WTC11 (cell line): ENCODE measurements around the gene C11orf58. TPM values are rescaled to one million over a fixed set of nuclear protein-coding genes. Genes with fewer than 3 reads are reported as not detected.

Experiments
- ATAC-seq: fragments of 200-7000 bp; cut with Tn5 transposase; 2 replicates; pipeline ENCODE4 v1.10.0; 2021; ENCODE audit warnings: mild to moderate bottlenecking, moderate library complexity
- CTCF ChIA-PET: fragments of 300-600 bp; sonication (Branson Sonifier 250); formaldehyde crosslinking; loops from one replicate; lab custom pipeline; 2021; ENCODE audit warnings: antibody characterized with exemption; lab: Charles Lee
- POLR2A ChIA-PET: fragments of 350-600 bp; sonication (Branson Sonifier 250); formaldehyde crosslinking; loops from one replicate; lab custom pipeline; 2021; ENCODE audit warnings: antibody characterized with exemption; lab: Charles Lee
- DNase-seq: peaks from one replicate; pipeline ENCODE4 v3.0.0; 2021; ENCODE audit warnings: low spot score
- H3K27ac Mint-ChIP-seq: 2 replicates; pipeline ENCODE4 v1.8.0; 2021; ENCODE audit warnings: mixed read lengths
- H3K27me3 Mint-ChIP-seq: 2 replicates; pipeline ENCODE4 v1.8.0; 2021; ENCODE audit warnings: low read depth, mild to moderate bottlenecking, moderate library complexity, mixed read lengths
- H3K36me3 Mint-ChIP-seq: 2 replicates; pipeline ENCODE4 v1.8.0; 2021; ENCODE audit warnings: mixed read lengths
- H3K4me1 Mint-ChIP-seq: 2 replicates; pipeline ENCODE4 v1.8.0; 2022; ENCODE audit warnings: mixed read lengths
- H3K4me3 Mint-ChIP-seq: 2 replicates; pipeline ENCODE4 v1.8.0; 2021; ENCODE audit warnings: mild to moderate bottlenecking, moderate library complexity, mixed read lengths
- H3K9me3 Mint-ChIP-seq: 2 replicates; pipeline ENCODE4 v1.8.0; 2021; ENCODE audit warnings: mixed read lengths
- CBFB ChIP-seq: sonication (generic); formaldehyde crosslinking; IDR thresholded peaks from 2 replicates; pipeline ENCODE4 v1.8.1; 2022; ENCODE audit warnings: mild to moderate bottlenecking, low read depth, missing genetic modification reagents
- E2F4 ChIP-seq: sonication (generic); formaldehyde crosslinking; IDR thresholded peaks from 2 replicates; pipeline ENCODE4 v1.8.1; 2022; ENCODE audit warnings: low read depth, mild to moderate bottlenecking, moderate library complexity, missing genetic modification reagents, borderline replicate concordance
- JUN ChIP-seq: sonication (generic); formaldehyde crosslinking; IDR thresholded peaks from 2 replicates; pipeline ENCODE4 v1.8.0; 2023; ENCODE audit warnings: mild to moderate bottlenecking, missing genetic modification reagents
- MXD4 ChIP-seq: fragments of 250-450 bp; sonication (Bioruptor Pico); IDR thresholded peaks from 2 replicates; pipeline ENCODE4 v1.8.0; 2021; ENCODE audit warnings: mild to moderate bottlenecking, moderate library complexity, borderline replicate concordance
- NR2C2 ChIP-seq: sonication (generic); formaldehyde crosslinking; IDR thresholded peaks from 2 replicates; pipeline ENCODE4 v1.8.0; 2022; ENCODE audit warnings: mild to moderate bottlenecking, missing genetic modification reagents
- OVOL2 ChIP-seq: fragments of 250-450 bp; sonication (Bioruptor Pico); IDR thresholded peaks from 2 replicates; pipeline ENCODE4 v1.9.0; 2021; ENCODE audit warnings: mild to moderate bottlenecking, borderline replicate concordance
- RELA ChIP-seq: sonication (generic); formaldehyde crosslinking; IDR thresholded peaks from 2 replicates; pipeline ENCODE4 v1.8.1; 2022; ENCODE audit warnings: missing genetic modification reagents, mild to moderate bottlenecking, borderline replicate concordance
- SP1 ChIP-seq: sonication (generic); formaldehyde crosslinking; conservative IDR thresholded peaks from 2 replicates; pipeline ENCODE4 v1.8.1; 2022; ENCODE audit warnings: missing genetic modification reagents
- STAT6 ChIP-seq: sonication (generic); formaldehyde crosslinking; conservative IDR thresholded peaks from 2 replicates; pipeline ENCODE4 v1.8.1; 2023; ENCODE audit warnings: mild to moderate bottlenecking, low read depth, missing genetic modification reagents, moderate library complexity
- TEAD4 ChIP-seq: sonication (generic); formaldehyde crosslinking; IDR thresholded peaks from 2 replicates; pipeline ENCODE4 v1.8.0; 2022; ENCODE audit warnings: mild to moderate bottlenecking, missing genetic modification reagents
- ZNF219 ChIP-seq: sonication (generic); formaldehyde crosslinking; IDR thresholded peaks from 2 replicates; pipeline ENCODE4 v1.8.0; 2023; ENCODE audit warnings: missing genetic modification reagents, mild to moderate bottlenecking, borderline replicate concordance
- total RNA-seq: library from RNA; stranded (reverse); gene quantifications from 3 replicates; pipeline ENCODE4 v1.2.3, GENCODE V29; 2021
- TF ChIP-seq, protein P1 (sequence below): sonication (generic); formaldehyde crosslinking; IDR thresholded peaks from 2 replicates; pipeline ENCODE4 v1.8.0; 2022; ENCODE audit warnings: mild to moderate bottlenecking, missing genetic modification reagents
- TF ChIP-seq, protein P2 (sequence below): fragments of 250-450 bp; sonication (Bioruptor Pico); conservative IDR thresholded peaks from 2 replicates; pipeline ENCODE4 v1.9.0; 2021; ENCODE audit warnings: mild to moderate bottlenecking
- TF ChIP-seq, protein P3 (sequence below): sonication (generic); formaldehyde crosslinking; IDR thresholded peaks from 2 replicates; pipeline ENCODE4 v1.8.0; 2023; ENCODE audit warnings: missing genetic modification reagents, mild to moderate bottlenecking, borderline replicate concordance
- TF ChIP-seq, protein P4 (sequence below): fragments of 250-450 bp; sonication (Bioruptor Pico); IDR thresholded peaks from 2 replicates; pipeline ENCODE4 v1.9.0; 2021; ENCODE audit warnings: mild to moderate bottlenecking, borderline replicate concordance

The C11orf58 gene
- total RNA-seq, 1 experiment from 2014 or later = 141 TPM

- TF ChIP-seq ZNF219 (CRISPR knock-in tag) (no peak), JUN (CRISPR knock-in tag) (no peak)
- H3K4me3 Mint-ChIP-seq = no peak overlapping the region
- H3K36me3 Mint-ChIP-seq = no peaks in the 10 kb centered on the region
- peaks cover 39% of the 10 kb centered on the region for H3K4me1 Mint-ChIP-seq
- ChIA-PET CTCF (interaction anchor here (0.9 kb wide), 1 partner anchor 11 kb away, joined by 3 read pairs; no protein-coding TSS in a partner anchor), POLR2A (no interaction called here)
- H3K27me3 Mint-ChIP-seq = no peaks in the 10 kb centered on the region
- no peak overlapping the region for H3K27ac Mint-ChIP-seq
- ATAC-seq (peak; percentile 82), DNase-seq (peak; percentile 33)
- H3K9me3 Mint-ChIP-seq = no peaks in the 10 kb centered on the region
Measured at GRCh38 chr11:16779436-16779835, 41.0 kb downstream of the C11orf58 start.

DNA sequence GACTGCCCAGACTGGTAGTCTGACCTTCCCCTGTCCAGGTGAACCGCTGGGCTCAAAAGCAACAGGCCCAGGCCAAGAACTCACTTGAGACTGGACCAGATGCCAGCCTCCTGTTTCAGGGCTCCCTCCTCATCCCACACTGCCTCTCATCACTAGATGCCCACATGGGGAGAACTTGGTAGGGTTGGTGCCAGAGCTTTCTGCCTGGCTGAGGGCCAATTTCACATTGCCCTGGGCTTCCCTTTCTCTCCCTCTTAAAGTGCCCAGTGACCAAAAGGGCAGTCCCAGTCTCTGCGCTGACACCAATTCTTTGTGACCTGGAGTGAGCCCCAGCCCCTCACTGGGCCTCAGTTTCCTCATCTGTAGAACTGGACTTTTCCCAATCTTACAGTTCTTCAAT is 41.7 kb downstream of the C11orf58 start:
- ChIA-PET POLR2A (no interaction called here), CTCF (interaction anchor here (0.9 kb wide), 1 partner anchor 10 kb away, joined by 3 read pairs; no protein-coding TSS in a partner anchor)
- no peak overlapping the region for H3K27ac Mint-ChIP-seq
- no peaks in the 10 kb centered on the region for H3K36me3 Mint-ChIP-seq
- TF ChIP-seq E2F4 (CRISPR knock-in tag) (no peak), SP1 (no peak), CBFB (CRISPR knock-in tag) (no peak), NR2C2 (CRISPR knock-in tag) (no peak), TEAD4 (CRISPR knock-in tag) (no peak), STAT6 (CRISPR knock-in tag) (no peak), MXD4 (CRISPR knock-in tag) (no peak), RELA (CRISPR knock-in tag) (no peak), OVOL2 (CRISPR knock-in tag) (no peak)
- TF ChIP-seq, protein P1, sequence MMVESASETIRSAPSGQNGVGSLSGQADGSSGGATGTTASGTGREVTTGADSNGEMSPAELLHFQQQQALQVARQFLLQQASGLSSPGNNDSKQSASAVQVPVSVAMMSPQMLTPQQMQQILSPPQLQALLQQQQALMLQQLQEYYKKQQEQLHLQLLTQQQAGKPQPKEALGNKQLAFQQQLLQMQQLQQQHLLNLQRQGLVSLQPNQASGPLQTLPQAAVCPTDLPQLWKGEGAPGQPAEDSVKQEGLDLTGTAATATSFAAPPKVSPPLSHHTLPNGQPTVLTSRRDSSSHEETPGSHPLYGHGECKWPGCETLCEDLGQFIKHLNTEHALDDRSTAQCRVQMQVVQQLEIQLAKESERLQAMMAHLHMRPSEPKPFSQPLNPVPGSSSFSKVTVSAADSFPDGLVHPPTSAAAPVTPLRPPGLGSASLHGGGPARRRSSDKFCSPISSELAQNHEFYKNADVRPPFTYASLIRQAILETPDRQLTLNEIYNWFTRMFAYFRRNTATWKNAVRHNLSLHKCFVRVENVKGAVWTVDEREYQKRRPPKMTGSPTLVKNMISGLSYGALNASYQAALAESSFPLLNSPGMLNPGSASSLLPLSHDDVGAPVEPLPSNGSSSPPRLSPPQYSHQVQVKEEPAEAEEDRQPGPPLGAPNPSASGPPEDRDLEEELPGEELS (CRISPR knock-in tag) = no peak
- TF ChIP-seq, protein P2, sequence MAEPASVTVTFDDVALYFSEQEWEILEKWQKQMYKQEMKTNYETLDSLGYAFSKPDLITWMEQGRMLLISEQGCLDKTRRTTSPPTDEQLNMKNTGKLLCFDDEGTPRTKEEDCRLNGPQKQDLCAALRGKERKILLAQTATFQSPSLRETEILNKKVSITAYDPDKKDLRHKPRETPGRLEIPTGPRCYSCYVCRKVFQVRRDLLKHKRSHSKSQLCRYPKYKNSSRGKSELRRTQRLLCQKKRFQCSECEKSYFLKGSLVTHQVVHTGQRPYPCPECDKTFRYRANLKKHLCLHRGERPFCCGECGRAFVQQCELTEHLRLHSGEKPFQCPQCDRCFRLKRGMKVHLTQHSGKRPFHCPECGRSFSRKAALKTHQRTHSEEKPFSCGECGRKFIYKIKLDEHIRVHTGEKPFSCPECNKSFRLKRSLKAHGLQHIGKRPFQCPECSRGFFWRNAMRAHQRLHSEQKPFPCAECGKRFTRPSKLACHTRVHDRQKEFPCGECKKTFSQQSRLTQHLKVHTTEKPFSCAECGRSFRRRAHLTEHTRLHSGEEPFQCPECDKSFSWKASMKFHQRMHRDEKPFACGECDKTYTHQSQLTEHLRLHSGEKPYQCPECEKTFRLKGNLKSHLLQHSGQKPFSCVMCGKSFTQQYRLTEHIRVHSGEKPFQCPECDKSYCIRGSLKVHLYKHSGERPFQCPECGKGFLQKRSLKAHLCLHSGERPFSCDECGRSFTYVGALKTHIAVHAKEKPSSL (CRISPR knock-in tag) = no peak
- TF ChIP-seq, protein P3, sequence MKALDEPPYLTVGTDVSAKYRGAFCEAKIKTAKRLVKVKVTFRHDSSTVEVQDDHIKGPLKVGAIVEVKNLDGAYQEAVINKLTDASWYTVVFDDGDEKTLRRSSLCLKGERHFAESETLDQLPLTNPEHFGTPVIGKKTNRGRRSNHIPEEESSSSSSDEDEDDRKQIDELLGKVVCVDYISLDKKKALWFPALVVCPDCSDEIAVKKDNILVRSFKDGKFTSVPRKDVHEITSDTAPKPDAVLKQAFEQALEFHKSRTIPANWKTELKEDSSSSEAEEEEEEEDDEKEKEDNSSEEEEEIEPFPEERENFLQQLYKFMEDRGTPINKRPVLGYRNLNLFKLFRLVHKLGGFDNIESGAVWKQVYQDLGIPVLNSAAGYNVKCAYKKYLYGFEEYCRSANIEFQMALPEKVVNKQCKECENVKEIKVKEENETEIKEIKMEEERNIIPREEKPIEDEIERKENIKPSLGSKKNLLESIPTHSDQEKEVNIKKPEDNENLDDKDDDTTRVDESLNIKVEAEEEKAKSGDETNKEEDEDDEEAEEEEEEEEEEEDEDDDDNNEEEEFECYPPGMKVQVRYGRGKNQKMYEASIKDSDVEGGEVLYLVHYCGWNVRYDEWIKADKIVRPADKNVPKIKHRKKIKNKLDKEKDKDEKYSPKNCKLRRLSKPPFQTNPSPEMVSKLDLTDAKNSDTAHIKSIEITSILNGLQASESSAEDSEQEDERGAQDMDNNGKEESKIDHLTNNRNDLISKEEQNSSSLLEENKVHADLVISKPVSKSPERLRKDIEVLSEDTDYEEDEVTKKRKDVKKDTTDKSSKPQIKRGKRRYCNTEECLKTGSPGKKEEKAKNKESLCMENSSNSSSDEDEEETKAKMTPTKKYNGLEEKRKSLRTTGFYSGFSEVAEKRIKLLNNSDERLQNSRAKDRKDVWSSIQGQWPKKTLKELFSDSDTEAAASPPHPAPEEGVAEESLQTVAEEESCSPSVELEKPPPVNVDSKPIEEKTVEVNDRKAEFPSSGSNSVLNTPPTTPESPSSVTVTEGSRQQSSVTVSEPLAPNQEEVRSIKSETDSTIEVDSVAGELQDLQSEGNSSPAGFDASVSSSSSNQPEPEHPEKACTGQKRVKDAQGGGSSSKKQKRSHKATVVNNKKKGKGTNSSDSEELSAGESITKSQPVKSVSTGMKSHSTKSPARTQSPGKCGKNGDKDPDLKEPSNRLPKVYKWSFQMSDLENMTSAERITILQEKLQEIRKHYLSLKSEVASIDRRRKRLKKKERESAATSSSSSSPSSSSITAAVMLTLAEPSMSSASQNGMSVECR = no peak
- TF ChIP-seq, protein P4, sequence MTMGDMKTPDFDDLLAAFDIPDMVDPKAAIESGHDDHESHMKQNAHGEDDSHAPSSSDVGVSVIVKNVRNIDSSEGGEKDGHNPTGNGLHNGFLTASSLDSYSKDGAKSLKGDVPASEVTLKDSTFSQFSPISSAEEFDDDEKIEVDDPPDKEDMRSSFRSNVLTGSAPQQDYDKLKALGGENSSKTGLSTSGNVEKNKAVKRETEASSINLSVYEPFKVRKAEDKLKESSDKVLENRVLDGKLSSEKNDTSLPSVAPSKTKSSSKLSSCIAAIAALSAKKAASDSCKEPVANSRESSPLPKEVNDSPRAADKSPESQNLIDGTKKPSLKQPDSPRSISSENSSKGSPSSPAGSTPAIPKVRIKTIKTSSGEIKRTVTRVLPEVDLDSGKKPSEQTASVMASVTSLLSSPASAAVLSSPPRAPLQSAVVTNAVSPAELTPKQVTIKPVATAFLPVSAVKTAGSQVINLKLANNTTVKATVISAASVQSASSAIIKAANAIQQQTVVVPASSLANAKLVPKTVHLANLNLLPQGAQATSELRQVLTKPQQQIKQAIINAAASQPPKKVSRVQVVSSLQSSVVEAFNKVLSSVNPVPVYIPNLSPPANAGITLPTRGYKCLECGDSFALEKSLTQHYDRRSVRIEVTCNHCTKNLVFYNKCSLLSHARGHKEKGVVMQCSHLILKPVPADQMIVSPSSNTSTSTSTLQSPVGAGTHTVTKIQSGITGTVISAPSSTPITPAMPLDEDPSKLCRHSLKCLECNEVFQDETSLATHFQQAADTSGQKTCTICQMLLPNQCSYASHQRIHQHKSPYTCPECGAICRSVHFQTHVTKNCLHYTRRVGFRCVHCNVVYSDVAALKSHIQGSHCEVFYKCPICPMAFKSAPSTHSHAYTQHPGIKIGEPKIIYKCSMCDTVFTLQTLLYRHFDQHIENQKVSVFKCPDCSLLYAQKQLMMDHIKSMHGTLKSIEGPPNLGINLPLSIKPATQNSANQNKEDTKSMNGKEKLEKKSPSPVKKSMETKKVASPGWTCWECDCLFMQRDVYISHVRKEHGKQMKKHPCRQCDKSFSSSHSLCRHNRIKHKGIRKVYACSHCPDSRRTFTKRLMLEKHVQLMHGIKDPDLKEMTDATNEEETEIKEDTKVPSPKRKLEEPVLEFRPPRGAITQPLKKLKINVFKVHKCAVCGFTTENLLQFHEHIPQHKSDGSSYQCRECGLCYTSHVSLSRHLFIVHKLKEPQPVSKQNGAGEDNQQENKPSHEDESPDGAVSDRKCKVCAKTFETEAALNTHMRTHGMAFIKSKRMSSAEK = no peak
- H3K4me3 Mint-ChIP-seq = no peak overlapping the region
- H3K4me1 Mint-ChIP-seq = peaks cover 32% of the 10 kb centered on the region
- no peak for DNase-seq
- ATAC-seq = no peak
- H3K9me3 Mint-ChIP-seq = no peaks in the 10 kb centered on the region
- no peaks in the 10 kb centered on the region for H3K27me3 Mint-ChIP-seq
